ENCODE results near the gene ARHGAP25. TPM values are rescaled to one million over a fixed set of nuclear protein-coding genes. Genes with fewer than 3 reads are reported as not detected.

Gene ARHGAP25
- total and polyA plus RNA-seq, 10 of the 15 experiments (the other 5 are each of a cell fraction or from before 2014, with no cell fraction given): 0.15 to 1.0 (median 0.46) TPM

DNA sequence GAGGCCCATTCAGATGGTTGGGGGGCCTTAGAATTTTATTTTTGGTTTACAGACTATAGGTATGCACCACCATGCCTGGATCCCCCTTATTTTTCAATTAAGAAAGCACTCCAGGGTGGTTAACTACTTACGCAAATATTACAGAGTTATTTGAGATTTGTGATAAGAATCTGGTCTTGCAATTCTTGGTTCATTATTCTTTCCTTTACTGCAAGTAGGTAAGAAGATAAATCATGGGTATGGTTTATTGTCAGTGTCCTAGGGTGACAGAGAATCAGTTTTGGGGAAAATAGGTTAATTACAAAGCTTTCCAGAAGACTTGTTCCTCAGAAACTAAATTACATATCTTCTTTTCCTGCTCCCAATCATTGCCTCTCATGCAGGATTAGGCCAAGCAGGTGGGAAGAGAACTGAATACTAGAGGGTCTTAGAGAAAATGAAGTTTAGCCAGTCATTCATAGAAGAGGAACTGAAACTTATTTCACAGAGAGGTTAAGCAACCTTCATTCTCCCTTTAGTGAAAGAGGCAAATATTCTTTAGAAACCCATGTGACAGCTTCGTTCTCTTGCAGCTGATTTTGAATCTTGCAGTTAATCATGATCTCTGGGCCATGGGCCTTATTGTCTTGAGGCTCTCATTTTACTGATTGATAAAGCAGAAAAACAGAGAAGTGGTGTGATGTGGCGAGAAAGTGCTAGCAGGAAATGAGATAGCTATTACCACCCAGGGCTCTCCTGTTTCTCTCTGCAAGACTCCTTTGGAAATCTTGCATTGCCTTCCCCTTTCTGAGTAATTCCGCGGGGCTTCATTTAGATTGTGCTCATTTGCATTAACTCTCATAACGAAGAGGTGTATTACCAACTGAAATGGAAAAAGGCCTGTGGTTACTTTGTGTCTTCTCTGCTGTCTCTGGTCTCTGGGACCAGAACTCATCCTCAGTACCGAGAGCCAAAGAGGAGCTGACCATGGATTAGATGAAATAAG, 44.8 kb upstream of the ARHGAP25 start (continued):
- TF ChIP-seq RELB (IDR thresholded peaks at IDR 0.05; ENCODE audit: low read depth): peak; percentile 72
- peak; percentile 45; the same call in 1 of the 2 replicates for TF ChIP-seq GATAD2B (conservative IDR thresholded peaks at IDR 0.05; ENCODE audit: low read depth)
- TF ChIP-seq, protein P1, sequence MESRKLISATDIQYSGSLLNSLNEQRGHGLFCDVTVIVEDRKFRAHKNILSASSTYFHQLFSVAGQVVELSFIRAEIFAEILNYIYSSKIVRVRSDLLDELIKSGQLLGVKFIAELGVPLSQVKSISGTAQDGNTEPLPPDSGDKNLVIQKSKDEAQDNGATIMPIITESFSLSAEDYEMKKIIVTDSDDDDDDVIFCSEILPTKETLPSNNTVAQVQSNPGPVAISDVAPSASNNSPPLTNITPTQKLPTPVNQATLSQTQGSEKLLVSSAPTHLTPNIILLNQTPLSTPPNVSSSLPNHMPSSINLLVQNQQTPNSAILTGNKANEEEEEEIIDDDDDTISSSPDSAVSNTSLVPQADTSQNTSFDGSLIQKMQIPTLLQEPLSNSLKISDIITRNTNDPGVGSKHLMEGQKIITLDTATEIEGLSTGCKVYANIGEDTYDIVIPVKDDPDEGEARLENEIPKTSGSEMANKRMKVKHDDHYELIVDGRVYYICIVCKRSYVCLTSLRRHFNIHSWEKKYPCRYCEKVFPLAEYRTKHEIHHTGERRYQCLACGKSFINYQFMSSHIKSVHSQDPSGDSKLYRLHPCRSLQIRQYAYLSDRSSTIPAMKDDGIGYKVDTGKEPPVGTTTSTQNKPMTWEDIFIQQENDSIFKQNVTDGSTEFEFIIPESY (IDR thresholded peaks at IDR 0.05): no peak
- TF ChIP-seq, protein P2, sequence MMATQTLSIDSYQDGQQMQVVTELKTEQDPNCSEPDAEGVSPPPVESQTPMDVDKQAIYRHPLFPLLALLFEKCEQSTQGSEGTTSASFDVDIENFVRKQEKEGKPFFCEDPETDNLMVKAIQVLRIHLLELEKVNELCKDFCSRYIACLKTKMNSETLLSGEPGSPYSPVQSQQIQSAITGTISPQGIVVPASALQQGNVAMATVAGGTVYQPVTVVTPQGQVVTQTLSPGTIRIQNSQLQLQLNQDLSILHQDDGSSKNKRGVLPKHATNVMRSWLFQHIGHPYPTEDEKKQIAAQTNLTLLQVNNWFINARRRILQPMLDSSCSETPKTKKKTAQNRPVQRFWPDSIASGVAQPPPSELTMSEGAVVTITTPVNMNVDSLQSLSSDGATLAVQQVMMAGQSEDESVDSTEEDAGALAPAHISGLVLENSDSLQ (IDR thresholded peaks at IDR 0.05): peak; percentile 83
- no peak for TF ChIP-seq SIN3A (IDR thresholded peaks at IDR 0.05; ENCODE audit: low read depth, low read length)
- TF ChIP-seq HDAC6 (IDR thresholded peaks at IDR 0.05; ENCODE audit: unreplicated experiment): no peak
- no peak for TF ChIP-seq KLF5 (IDR thresholded peaks at IDR 0.05; ENCODE audit: partially characterized antibody)
- no peak for TF ChIP-seq SREBF1 (IDR thresholded peaks at IDR 0.05; ENCODE audit: low read length)

All from GM12878 (cell line).